GM21737 (cell line): ENCODE data around the gene CEP295NL.
"Not testable (repeated sequence)": the region's sequence is repeated elsewhere in the genome, so short reads cannot be mapped to it uniquely, and the experiment has no call there.

Experiments used
- ATAC-seq: cut with Tn5 transposase; IDR thresholded peaks from one replicate; pipeline ENCODE4 v1.9.1; 2021; ENCODE audit warnings: mild to moderate bottlenecking, moderate library complexity; ENCODE audit not compliant: unreplicated experiment

The CEP295NL gene

DNA sequence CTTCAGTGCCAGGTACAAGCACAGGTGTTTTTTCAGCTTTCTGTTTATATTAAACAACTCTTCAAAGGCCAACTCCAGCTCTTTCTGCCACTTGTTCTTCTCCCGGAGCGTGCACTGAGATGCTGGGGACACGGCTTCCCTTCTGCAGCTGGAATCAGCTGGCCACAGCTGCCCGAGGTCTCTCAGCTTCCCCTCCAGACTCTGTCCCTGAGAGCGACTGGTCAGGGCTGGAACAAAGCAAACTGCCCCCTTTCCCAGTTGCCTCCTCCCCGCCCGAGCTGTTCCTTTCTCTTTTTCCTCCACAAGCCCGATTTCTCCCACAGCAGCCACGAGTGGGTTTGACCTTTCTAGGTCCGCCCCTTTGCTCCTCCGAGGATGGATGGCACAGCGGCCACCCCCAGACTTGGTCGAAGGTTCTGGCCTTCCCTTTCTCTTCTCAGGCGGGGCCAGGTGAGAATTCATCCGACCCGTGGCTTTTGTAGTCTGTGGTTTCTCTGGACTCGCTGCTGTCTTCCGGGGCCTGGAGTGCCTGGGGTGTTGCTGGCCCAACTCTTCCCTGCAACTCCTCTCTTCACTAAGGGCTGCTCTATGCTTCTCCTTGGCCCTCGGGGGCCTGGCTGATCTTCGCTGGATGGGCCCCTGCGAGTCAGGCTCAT is 11.5 kb downstream of the CEP295NL start:
- no peak for ATAC-seq

DNA sequence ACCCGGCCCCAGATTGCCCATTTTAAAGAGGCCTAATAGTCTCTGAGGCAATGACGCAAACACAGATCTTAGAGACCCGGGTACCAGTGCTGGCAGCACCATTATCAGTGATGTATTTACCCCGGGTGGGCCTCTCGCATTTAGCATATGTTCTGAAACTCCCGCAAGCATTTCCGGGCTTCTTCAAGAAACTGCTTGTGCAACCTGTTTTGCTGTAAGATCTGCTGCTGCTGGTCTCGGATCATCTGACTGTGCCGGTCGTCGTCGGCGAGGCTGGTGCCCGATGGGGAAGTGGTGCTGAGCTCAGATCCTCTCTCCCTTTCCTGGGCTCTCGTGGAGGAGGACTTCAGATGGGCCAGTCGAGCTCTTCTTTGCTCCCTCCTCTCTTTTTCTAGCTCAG is 12.5 kb downstream of the CEP295NL start:
- ATAC-seq = no peak

DNA sequence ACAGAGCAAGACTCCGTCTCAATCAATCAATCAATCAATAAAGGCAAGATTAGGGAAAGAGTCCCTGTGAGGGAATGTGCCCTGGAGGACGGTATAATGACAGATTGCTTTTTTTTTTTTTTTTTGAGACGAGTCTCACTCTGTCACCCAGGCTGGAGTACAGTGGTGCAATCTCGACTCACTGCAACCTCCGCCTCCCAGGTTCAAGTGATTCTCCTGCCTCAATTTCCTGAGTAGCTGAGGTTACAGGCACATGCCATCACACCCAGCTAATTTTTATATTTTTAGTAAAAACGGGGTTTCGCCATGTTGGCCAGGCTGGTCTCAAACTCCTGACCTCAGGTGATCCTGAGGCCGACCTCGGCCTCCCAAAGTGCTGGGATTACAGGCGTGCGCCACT is 12.9 kb downstream of the CEP295NL start:
- ATAC-seq = not testable (repeated sequence)

DNA sequence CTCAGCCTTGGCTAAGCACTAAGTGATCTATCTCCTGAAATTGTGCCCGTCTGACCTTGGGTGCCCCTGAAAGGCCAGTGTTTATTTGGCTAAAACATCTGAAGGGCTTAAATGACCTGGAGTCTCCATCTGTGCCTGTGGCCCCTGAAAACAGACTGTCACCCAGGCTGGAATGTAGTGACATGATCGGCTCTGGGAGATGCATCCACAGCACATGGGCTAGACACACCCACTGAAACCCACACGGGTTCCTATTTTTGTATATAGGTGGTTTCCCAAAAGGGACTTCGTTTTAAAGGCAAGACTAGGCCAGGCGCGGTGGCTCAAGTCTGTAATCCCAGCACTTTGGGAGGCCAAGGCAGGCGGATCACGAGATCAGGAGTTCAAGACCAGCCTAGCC is 13.5 kb downstream of the CEP295NL start:
- no peak for ATAC-seq

DNA sequence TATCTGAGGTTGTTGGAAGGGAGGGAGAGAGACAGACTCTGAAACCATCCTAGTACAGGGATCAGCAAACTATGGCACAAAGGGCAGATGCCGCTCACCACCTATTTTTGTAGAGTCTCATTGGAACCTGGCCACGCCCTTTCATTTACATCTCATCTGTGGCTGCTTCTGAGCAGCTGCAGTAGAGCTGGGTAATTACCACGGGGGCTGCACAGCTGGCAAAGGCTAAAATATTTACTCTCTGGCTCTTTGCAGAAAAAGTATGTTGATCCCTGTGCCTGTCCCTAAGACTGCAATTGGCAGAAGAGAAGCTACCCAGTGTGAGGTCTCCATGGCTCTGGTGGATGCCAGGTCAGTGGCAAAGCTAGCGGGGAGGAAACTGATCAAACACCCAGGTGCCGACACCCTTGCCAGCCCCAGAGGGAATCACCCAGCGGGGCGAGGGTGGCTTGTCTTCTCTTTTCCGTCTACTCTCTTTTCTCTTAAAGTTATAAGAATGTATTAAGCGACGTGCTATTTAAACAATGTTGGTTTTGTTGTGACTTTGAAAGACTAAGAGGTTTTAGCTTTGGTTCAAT is 14.0 kb downstream of the CEP295NL start:
- no peak for ATAC-seq

DNA sequence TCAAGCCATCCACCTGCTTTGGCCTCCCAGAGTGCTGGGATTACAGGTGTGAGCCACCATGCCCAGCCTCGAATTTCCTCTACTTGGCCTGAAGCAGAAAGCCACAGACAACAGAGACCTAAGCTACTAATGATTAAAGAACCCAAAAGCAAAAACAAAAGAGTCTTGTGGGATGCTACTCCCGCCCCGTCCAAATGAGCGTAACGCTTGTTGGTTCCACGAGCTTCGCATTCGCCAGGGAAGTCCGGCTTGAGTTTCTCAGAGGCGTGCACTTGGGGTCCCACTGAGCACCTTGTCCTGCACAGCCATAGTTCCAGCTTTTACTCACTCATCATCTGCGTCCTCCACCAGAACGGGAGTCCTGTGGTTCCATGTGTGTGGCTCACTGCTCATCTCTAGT is 16.0 kb downstream of the CEP295NL start:
- no peak for ATAC-seq

DNA sequence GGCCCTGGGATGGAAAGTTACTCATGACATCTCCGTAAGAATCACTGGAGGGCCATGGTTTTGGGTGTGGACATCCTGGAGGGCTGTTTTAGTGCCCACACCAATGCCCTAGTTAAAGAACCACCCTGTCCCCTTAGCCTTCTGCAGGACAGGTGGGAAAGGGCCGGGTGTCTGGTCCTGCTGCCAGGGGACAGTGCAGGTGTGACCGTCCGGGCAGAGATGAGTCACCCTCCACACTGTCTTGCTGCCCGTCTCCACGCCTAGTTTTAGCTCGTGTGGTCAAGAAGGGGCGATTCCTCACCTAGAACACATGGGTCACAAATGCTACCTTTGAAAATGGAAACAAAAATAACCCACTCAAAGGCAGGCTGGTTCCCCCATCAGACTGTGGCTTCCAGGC is 17.0 kb downstream of the CEP295NL start:
- ATAC-seq = no peak

DNA sequence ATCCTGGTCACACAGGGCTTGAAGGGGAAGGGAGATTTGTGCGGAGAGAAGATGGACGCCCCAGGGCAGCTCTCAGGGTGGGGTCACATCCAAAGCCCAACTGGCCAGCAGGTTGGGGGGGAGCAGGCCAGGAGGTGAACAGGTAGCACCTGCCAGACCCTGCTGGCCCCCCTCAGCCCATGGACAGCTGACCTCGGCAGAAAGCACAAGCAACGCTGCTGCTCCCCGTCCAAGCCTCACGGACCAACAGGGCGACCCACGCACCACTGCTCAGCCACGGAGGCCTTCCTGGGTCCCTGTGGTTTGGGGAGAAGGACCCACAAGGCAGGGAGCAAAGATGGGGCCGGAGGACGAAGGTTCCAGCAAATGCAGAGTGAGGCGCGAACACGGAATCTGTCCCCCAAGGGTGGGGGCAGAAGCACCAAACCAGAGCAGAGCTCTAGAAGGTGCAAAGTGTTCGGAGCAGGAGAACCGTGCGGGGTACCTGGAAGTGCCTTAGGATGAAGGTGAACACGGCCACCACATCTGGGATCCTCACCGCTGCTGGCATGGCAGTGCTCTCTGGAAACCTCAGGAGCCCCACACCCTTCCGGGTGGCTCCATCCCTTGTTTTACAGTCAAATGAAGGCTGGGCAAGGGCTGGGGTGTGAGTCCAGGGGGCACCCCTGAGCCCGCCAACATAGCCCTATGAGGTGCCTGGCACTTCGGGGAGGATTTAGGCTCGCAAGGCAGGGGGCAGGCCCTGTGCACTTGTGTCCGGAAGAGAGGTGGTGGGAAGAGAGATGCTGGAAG is 17.9 kb downstream of the CEP295NL start:
- ATAC-seq = no peak

DNA sequence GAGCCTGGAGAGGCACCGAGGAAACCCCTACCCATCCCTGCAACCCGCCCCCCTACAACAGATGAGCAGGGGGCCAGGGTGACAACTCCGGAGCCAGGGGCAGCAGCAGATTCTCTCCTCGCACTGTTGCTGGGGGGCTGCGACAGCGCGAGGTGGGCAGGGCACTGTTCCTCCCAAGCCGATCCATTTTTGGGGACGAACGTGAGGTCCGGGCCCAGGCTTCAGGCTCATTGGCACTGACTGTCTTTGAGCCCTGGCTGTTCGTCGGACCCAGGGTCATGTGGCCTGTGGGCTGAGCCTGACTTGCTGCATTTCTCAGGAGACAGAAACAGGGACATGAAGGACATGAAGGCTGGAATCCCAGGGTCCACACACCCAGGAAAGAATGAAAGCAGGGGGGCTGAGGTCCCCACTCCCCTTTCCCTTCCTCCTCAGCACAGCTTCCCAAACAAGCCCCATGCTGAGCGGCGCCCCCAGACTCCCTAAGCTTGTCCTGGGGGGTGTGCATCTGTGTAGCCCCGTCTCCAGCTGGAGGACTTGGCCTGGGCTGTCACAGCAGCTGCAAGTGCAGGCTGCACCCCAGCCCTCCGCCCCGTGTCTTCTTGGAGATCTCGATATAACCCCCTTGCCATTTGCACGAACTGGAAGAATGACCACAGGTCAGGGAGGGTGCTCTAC is 18.7 kb downstream of the CEP295NL start:
- no peak for ATAC-seq

DNA sequence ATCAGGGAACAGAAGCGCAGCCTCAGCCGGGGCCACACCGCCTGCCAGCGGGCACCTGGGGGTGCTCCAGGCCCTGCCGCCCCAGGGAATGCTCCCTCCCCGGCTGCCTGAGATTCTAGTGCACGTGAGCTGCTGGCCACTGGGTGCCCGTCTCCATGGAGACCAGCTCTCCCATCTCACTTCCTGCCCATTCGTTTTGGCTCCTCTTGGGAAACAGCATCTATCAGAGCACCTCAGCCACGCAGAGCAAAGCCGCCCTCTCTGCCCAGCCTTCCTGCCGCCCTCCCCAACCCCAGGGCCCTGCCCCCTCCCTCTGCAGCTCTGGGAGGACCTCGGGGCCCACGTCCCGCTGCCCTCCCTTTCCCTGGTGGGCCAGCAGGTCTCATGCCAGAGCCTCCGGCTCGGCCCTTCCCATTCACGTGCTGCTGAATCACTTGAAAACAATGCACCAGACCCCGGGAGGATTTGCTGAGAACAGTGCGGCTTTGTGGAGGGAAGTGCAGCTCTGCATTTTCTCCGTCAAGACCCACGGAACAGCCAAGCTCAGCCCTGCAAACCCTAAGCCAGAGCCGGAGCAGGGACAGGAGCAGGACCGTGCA is 19.4 kb downstream of the CEP295NL start:
- no peak for ATAC-seq

DNA sequence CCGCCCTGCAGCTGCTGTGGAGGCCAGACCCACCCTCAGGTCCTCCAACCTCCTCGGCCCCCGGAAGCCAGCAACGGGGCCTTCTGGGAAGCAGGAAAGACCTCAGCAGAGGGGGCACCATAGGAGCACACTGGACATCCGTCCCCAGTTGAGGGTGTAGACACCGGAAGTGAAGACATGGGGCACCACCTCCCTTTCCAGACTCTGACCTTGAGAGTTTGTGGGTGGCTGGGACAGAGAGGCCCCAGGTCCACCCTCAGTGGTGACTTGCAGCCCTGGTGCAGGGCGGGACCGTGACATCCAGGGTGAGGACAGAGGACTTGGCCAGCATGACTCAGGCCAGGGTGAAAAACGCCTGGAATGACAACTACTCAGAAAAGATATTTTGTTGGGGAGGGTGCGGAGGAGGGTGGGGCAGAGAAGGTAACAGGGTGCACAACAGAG is 19.9 kb downstream of the CEP295NL start:
- no peak for ATAC-seq

DNA sequence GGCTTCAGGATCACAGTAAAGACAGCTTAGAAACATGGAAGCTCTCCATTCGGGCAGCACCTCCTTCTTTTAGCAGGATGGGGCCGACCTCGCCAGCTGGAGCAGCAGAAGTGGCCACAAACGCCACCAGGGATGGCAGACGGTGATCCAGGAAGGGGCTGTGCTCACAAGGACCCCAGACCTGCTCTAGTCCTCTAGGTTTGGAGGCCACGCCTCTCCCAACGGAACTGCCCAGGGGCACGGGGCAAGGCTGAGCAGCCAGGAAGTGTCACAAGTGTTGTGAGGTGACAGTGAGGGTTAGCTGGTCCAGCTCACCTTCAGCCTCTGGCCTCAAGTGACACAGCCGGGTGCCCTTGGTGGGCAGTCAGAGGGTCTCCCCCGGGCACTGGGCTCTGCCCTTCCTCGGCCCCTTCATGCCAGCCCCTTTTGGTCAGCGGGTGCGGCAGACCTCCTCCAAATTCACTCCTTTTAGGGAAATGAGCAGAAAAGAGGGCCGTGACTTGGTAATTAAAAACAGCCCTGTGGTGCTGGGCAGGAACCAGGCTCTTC is 20.4 kb downstream of the CEP295NL start:
- ATAC-seq = no peak

DNA sequence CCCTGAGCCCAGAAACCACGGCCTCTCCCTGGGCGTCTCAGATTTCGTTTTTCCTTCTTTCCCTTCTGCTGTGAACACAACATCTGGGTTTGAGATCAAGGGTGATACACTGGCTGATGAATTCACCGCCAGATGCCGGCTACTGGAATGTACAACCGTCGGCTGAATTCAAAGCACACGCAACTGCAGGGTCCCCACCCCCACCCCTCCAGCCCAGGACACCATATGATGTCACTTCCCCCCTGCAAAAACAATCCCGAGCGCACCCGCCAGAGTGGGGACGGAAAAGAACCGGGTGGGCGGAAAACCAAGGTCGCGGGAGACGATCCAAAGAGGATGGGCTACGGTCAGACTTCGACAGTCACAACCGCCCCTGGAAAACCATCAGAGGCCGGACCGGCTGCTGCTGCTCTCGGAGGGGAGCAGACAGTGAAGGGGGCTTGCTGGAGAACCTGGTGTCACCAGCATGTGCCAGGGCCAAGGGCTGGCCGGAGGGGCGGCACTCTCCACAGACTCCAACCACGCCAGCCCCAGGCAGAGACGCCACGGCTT is 23.3 kb downstream of the CEP295NL start:
- ATAC-seq = no peak

DNA sequence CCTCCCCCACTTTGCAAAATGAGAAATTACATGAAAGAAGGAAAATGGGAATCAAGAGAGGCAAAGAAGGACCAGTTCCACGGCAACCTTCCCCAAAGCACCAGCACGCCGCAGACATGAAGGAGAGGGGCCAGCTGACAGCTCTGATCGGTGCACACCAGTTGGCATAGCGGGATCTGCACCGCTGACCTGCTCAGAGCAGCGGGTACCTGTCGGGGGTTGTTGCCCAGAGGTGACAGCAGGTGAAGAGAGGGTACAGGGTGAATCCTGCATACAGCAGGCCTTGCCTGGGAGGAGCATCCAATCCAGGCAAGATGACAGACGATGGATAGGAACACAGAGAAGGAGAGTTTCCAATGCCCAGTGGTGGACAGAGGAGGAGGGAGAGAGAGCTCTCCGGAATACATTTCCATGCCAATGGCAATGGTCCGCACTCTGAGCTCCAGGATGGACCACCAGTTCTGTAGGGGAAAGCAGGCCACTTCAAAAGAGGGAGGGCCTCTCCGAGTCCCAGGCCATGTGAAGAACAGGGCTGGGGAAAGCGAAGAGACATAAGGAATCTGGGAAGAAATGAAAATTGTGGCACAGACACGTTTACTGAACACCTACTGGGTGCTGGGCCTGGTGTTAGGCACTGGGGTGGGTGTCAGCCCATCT is 24.0 kb downstream of the CEP295NL start:
- no peak for ATAC-seq

DNA sequence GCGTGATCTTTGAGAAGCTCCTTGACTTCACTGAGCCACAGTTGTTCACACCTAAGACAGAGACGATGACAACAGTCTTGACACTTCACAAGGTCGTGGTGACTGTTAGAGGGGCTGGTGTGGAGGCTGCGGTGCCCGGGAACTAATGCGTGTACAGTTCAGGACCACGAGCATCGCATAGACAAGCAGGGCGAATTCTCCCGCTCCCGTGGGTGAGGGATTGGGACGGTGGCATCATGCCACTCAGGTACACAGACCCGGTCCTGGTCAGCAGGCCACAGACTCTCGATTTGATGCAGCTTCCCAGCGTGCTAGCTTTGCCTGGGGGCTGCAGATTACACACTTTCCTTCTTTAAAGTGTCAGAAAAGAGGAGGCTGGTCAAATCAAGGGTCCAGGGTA is 24.7 kb downstream of the CEP295NL start:
- ATAC-seq = no peak

DNA sequence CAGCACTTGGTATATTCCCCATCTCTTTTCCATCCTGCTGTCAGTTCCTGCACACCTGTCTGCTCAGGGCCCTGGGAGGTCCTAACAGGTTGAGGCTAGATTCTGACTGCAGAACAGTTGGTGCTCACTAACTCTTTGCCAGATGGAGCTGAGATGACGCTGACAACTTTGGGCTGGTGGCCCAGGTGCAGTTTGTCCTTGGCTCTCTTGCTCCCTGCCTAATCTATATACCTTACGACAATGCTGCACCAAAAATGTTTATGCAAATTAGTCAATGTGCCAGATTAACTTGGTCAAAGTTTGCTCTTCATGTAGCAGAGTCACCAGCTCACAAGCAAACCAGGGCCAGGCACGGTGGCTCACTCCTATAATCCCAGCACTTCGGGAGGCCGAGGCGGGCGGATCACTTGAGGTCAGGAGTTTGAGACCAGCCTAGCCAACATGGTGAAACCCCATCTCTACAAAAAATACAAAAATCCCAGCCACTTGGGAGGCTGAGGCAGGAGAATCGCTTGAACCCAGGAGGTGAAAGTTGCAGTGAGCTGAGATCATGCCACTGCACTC is 26.0 kb downstream of the CEP295NL start:
- not testable (repeated sequence) for ATAC-seq

DNA sequence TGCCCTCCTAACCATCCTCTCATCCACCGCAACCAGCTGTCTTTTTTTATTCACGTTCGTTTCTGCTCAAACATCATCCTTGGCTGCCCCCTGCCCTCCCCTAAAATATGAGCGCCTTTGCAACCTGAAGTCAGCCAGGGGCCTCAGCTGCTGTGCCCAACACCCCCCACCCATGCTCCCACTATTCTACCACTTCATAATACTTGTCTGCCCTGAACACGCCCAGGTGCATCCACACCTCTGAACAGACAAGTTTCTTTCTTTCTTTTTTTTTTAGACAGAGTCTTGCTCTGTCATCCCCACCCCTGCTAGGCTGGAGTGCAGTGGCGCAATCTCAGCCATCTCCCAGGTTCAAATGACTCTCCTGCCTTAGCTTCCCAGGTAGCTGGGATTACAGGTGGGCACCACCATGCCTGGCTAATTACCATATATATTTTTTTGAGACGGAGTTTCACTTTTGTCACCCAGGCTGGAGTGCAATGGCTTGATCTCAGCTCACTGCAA is 26.9 kb downstream of the CEP295NL start:
- no peak for ATAC-seq

DNA sequence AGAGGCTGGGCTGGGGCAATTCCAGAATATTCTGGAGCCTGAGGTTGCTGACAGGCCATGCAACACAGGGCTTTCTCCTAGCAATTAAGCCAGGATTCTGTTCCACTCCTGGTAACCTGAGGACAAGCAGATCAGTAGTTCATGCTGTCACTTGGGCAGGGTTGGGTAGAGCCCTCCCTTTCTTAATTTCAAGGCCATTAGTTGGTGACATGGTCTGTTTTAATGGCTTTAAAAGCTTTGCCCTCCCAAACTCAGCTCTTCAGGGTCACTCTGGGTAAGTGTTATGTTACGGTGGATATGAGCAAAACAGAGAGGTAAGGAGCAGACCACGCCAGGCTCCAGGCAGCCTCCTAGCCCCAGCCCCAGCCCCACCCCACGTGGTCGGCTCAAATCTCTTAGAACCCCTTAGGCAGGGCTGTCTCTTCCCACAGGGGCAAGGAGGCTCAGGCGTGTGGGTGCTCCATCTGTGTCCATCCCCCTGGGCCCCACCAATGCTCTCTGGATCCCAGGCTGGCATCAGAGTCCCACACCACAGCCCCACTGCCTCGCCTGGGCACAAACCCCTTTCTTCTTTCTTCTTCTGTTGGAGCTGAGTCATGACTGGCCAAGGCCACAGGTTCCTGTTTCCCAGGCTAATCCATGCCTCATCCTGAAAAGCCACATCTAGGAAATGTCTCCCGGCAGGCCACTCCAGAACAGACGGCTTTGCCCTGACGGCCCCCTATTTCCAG is 27.5 kb downstream of the CEP295NL start:
- ATAC-seq = no peak
